Prostate gland (tissue), 2 donors: Measurements from ENCODE around the gene ACSL1.

ENCODE experiments used
- POLR2A ChIP-seq: fragments of 450-650 bp; IDR thresholded peaks from one replicate; pipeline ENCODE4 v1.6.1; 2016; ENCODE audit warnings: antibody characterized with exemption, mild to moderate bottlenecking
- POLR2AphosphoS5 ChIP-seq: sonication (generic); formaldehyde crosslinking; IDR thresholded peaks from one replicate; pipeline ENCODE4 v1.6.1; 2017; ENCODE audit warnings: antibody characterized with exemption
- TF ChIP-seq, protein P1 (sequence below), 4 experiments: fragments of 200-600 bp in 2 of 4; fragments of 450-650 bp in 2 of 4; sonication (generic) in 2 of 4; IDR thresholded peaks; 1 replicate in 3 of 4; 2 replicates in 1 of 4; pipeline ENCODE4 v1.5.1; 2016 to 2019; ENCODE audit warnings: antibody characterized with exemption in 4 of 4, mild to moderate bottlenecking in 2 of 4, moderate library complexity in 2 of 4

DNA sequence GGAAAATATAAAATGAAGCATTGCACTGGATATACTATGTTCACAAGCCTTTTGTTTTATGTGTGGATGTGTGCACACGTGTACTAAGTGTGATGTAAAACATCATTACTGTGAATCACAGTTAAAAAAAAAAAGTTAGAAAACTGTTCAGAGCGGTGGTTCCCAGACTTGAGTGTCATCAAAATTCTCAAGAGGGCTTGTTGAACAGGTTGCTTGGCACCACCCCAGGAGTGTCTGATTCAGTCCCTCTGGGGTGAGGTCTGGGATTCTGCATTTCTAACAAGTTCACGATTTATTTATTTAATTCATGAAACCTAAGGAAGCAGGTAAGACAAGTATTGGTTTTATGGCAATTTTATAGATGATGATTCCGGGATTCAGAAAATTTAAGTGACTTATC lies 93.6 kb downstream of the ACSL1 start:
- TF ChIP-seq, protein P1, sequence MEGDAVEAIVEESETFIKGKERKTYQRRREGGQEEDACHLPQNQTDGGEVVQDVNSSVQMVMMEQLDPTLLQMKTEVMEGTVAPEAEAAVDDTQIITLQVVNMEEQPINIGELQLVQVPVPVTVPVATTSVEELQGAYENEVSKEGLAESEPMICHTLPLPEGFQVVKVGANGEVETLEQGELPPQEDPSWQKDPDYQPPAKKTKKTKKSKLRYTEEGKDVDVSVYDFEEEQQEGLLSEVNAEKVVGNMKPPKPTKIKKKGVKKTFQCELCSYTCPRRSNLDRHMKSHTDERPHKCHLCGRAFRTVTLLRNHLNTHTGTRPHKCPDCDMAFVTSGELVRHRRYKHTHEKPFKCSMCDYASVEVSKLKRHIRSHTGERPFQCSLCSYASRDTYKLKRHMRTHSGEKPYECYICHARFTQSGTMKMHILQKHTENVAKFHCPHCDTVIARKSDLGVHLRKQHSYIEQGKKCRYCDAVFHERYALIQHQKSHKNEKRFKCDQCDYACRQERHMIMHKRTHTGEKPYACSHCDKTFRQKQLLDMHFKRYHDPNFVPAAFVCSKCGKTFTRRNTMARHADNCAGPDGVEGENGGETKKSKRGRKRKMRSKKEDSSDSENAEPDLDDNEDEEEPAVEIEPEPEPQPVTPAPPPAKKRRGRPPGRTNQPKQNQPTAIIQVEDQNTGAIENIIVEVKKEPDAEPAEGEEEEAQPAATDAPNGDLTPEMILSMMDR (IDR thresholded peaks at IDR 0.05) = no peak
- TF ChIP-seq POLR2AphosphoS5 = no peak
- no peak for TF ChIP-seq POLR2A
